GM12872 (cell line): Measurements from ENCODE around the gene TRRAP.

Experiments
- CTCF ChIP-seq: IDR thresholded peaks from 3 replicates; pipeline ENCODE4 v1.5.1; 2011; ENCODE audit warnings: low read depth, mild to moderate bottlenecking, low read length, moderate library complexity; ENCODE audit not compliant: insufficient read depth

Gene TRRAP

GRCh38 chr7:98878365-98879197 is at the start of gene TRRAP:
Gene TRRAP, plus strand, starts transcription at chr7:98878532. Its CDS starts 2,619 bp downstream, at chr7:98881151.
- TF ChIP-seq CTCF = peak; percentile 80

- no peak for TF ChIP-seq CTCF
Measured at GRCh38 chr7:98830972-98831548, 47.3 kb upstream of the TRRAP start.

- TF ChIP-seq CTCF = peak; percentile 75
Measured at GRCh38 chr7:98831641-98832221, 46.6 kb upstream of the TRRAP start.

GRCh38 chr7:98833022-98833421 is 45.3 kb upstream of the TRRAP start:
- TF ChIP-seq CTCF = no peak

GRCh38 chr7:98834949-98835348 is 43.4 kb upstream of the TRRAP start:
- no peak for TF ChIP-seq CTCF

- TF ChIP-seq CTCF = peak; percentile 88
Measured at GRCh38 chr7:98836811-98837629, 41.3 kb upstream of the TRRAP start.

GRCh38 chr7:98837630-98837972 is 40.7 kb upstream of the TRRAP start:
- TF ChIP-seq CTCF = no peak
